CMK (cell line): ENCODE measurements around the gene TMED8.
"Not testable (repeated sequence)": the region's sequence is repeated elsewhere in the genome, so short reads cannot be mapped to it uniquely, and the experiment has no call there.

ENCODE experiments used
- DNase-seq: peaks from one replicate; pipeline ENCODE4 v3.0.0-alpha.2; 2010; ENCODE audit warnings: low read depth

The TMED8 gene

GRCh38 chr14:77364146-77364545, 12.7 kb downstream of the TMED8 start:
- no peak for DNase-seq

DNA sequence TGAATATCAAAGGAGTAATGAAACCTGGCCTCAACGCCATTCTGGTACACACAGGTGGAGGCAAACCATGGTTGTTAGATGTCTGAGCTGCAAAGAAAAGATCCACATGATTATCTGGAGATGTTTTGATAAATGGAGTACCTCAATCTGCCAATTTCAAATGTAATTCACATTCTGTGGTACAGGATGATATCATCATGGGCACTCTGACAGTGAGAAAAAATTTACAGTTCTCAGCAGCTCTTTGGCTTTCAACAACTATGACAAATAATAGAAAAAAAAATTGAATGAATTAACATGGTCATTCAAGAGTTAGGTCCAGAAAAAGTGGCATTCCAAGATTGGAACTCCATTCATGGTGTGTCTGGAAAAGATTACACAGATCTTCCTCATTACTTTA, 17.3 kb downstream of the TMED8 start:
- no peak for DNase-seq

DNA sequence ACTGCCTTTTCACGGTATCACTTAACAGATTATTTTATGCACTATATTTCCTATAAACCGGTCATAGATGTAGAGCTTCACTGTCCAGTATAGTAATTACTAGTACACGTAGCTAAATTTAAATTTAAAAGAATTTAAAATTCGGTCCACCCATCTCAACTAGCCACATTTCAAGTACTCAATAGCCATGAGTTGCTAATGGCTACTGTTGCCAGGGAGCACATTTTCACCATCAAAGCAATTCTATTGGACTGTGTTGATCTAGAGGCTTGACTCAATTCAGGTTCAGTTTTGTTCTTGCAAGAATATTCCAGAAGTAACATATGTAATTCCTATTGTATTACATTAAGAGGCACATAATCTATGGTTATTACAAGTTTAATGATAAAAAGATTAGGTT, 20.0 kb downstream of the TMED8 start:
- no peak for DNase-seq

- no peak for DNase-seq
Observed at GRCh38 chr14:77355811-77356210, 21.1 kb downstream of the TMED8 start.

- DNase-seq: no peak
Observed at GRCh38 chr14:77353469-77354141, 23.3 kb downstream of the TMED8 start.

DNA sequence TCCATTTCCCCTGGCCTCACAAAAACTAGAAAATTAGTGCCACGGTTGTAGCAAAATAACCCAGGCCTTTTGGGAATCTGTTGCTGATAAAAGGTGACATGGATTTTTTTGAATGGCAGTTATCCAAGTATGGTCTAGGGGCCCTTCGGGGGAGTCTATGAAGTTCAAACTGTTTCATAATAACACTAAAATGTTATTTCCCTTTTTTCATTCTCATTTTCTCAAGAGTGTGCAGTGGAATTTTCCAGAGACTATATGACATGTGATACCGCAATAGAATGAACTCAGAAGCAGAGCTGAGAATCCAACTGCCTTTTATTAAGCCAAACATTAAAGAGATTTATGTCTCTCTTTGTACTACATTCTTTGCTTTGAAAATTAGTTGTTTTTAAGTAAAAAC, 29.1 kb downstream of the TMED8 start:
- DNase-seq: no peak

DNA sequence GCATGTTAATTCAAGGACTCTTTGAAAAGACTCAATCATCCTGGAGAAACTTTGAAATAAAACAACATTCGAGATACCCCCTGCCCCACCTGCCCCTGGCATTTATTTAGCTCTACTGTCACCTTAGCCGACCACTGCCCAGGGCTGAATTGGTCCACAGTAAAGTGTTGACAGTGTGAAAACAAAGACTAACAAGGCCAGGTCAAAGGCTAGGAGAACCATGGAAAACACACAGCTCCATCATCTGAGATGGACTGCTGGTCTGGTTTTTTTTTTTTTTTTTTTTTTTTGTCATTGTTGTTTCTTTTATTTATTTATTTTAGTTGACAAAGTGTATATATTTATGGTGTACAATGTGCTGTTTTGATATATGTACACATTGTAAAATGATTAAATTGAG, 30.4 kb downstream of the TMED8 start:
- DNase-seq: no peak

GRCh38 chr14:77344377-77344996, 32.4 kb downstream of the TMED8 start:
- DNase-seq: no peak

DNA sequence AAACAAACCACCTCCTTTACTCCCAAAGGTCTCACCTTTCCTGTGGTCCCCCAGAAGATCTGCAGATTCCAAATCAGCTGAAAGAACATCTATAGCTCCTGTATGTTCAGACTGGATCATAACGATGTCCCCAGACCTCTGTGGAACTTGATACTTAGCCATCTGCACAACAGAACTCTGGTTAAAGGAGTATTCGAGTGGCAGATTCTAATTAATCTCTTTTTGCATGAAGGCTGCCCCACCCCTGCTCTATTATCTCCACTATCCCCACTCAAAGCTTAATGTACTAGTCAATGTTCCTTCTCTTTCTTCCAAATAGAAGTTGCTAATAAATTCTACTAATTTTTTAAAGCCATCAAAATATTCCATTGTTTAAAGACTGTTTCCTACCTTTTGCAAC, 33.2 kb downstream of the TMED8 start:
- DNase-seq: no peak

DNA sequence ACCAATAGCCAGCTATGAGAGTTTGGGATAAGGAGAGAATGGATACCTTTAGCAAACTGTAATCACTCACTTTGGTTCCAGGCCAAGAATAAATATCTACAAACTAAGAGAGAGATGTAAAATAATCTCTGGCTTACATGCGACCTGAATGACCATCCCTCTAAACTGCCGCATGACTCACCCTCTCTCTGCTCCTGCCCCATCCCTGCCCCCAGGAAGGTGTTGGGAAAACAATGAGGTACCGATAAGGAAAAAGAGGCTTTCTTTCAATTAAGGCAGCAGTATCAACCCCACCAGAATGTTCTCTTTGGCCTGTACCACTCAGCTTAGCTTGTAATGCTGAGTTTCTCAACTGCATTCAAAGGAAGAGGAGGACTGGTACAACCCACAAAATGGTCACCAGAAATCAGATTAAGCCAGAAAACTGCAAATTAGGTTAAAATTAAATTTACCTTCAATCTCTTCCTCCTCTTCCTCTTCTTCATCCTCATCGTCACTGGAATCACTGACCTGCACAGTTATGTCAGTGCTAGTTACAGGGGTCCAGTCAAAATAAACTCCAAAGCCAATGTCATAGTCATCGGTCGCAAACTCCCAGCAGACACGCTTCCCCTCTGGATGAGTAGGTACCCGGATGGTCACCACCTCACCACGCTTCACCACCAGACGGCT, 34.0 kb downstream of the TMED8 start:
- DNase-seq: no peak

DNA sequence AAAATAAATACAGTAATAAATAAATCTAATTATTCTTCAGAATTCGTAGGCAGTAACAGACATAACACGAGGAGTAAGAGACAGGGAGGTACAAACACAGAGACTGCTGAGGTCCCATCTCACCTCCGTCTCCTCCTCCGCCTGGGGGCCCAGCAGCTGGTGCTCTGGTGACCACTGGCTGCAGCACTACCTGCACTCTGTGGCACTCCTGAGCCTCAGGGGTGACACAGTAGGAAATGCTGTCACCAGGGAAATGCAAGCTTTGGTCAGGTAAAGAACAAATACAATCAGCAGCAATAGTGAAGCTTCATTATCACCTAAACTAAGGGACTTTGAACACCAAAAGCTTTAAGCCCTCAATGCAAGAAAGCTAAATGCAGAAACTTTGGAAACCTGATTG, 36.5 kb downstream of the TMED8 start:
- DNase-seq: no peak

GRCh38 chr14:77339407-77339806, 37.5 kb downstream of the TMED8 start:
- DNase-seq: no peak

DNA sequence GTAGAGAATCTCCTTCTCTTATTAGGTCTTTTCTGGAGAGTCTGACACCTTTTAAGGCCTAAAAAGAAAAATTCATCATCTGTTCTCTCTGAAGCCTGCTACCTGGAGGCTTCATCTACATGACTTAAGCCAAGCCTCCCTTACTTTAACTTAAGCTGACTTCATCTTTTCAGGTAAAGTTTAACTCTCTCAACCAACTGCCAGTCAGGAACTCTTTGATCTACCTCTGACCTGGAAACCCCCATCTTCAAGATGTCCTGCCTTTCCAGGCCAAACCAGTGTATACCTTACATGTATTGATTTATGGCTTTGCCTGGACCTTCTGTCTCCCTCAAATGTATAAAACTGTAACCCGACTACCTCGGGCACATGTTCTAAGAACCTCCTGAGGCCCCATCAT, 38.6 kb downstream of the TMED8 start:
- DNase-seq: no peak

DNA sequence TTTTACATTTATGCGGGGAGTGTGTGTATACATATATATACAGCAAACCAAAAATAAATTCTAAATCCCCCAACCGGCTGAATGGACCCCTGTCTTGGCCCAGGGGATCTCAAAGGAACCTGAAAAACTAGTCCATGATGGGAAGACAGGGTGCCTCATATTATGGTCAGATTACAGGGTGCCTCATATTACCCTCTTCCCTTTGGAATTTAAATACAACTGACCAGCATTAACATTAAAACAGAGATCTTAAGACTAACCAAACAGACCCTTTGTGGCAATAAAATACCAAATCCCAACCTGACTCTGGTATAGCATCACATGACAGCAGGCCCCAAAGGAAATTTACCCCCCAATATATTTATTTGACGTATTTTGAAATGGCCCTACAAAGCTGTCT, 39.0 kb downstream of the TMED8 start:
- no peak for DNase-seq

- not testable (repeated sequence) for DNase-seq
Observed at GRCh38 chr14:77337255-77337654, 39.6 kb downstream of the TMED8 start.

DNA sequence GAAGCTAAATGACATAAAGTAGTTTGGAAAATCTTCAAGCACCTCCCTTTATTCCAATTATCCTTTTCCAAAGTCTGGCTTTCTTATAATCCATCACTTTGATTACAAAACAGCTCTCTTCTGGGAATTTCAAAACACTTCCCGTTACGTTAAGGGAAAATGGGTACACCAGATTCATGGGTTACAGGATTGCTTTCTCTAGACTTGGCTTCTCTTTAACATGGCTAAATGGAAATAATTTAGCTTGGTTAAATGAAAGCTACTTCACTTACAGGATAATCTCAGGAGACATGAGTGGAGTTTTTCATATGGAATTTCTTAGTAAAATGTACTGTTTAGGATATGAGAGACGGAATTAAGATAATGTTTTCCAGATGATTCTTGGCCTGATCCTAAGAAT, 41.3 kb downstream of the TMED8 start:
- no peak for DNase-seq

DNA sequence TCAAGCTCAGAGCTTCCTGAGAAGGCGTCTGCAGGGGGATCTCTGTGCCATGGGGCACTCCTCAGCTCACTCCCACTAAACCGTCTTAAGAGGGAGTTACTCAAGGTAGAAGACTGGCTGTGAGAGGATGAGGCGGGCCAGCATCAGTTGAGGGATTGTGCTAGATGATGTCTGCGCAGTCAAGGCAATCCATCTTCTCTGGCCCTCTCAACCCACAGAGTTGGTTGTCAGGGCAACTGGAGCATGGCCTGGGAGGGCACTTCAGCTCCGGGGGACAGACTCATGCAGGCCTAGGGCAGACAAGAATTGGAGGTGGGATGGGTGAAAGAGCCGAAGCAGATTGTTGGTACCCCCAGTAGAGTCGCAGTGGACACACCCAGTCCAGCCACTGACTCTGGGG, 47.0 kb downstream of the TMED8 start:
- DNase-seq: no peak

DNA sequence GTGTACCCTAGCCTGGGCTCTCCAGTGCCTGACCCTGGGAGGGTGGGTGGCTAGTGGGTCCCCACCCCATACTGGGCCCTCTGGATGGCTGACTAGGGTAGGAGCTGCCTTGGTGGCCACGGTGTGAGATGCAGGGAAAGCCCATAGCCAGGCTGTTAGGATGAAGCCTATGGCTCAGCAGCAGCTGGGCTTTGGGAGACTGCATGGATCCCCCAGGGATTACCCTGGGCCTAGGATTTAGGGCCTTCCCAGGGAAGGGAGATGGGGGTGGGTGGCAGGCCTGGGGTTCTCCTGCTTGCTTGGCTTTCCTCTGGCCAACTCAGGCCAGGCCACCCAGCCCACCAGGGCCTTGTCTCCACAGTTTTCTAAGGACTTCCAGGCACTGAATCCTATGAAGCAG, 49.8 kb downstream of the TMED8 start:
- no peak for DNase-seq

DNA sequence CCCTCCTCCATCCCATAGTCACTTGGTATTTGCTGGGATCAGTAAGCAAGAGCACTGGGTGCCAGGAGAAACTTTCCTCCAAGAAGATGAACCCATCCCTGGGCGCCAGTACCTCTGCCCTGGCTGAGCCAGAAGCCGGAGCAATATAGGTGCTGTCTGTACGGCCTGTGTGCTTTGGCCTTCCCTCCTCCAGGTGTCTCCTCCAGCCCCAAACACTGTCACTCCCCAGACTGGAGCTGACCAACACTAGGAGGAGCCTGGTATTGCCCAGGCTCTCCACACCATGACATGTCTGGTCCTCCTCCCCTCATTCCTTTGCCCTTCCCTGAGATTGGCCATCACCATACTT, 51.2 kb downstream of the TMED8 start:
- DNase-seq: no peak

DNA sequence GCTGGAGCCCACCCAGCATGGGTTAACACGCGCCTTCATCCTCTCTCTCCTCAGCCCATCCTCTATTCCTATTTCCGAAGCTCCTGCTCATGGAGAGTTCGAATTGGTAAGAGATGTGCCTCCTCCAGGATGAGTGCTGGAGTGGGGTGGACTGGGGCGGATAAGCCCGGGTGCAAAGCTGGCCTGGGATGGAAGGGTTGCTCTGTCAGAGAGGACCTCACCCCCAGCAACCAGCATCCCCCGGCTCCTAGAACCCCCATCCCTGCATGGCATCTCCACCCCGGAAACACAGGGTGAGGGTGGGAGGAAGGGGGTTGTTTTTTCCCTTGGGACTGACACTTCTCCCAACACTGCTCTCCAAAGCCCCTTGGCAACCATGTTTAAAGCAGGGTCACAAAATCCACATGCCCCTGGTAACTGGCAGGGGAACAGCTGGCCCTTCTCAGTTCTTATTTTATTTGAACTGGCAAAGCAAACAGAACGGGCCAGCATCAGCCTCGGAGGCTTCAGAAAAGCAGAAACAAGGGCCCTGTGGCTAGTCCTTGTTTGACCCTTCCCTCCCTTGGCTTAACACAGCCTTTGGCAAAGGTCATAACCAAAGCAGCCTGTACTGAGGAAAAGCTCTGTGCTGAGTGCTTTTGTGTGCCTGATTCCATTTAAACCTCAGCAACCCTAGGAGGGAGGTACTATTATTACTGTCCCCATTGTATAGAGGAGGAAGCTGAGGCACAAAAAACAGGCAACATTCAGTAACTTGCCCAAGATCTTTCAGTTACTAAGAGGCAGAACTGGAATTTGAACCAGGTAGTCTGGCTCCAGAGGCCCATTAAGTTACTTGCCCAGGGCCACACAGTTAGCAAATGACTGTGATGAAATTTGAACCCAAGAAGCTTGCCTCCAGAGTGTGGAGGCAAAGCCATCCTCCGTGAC, 51.8 kb downstream of the TMED8 start:
- DNase-seq: no peak

- no peak for DNase-seq
Observed at GRCh38 chr14:77324289-77324688, 52.6 kb downstream of the TMED8 start.

DNA sequence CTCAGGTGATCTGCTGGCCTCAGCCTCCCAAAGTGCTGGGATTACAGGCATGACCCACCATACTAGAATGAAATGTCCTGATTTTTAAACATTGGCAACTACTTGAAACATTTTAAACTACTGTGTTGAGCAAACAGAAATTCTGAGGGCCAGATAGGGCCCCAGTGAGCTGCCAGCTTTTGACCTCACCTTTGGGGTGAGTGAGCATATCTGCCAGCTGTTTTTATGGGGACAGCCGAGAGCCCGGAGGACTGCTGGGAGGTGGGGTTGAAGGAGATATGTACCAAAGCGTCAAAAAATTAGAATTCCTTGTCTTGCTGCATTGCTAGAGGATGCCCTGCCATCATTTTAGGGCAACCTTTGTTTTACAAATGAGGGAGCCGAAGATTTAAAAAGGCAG, 53.3 kb downstream of the TMED8 start:
- no peak for DNase-seq

DNA sequence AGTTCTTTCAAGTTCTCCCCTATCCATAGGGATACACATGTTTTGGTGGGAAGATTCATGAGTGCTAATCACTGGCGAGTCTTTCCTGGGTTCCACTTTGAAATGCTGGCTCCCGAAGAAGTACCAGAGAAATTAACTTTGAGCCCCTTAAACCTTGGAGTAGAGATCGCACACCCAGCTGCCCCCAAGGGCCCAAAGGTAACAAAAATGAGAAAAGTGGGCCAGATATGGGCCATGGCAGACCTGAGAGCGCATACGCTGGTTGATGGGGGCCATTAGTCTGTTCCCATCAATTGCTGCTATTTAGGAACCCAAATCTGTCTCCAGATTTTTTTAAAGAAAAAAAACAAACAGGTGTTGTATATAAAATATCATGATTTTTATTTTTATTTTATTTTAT, 53.9 kb downstream of the TMED8 start:
- DNase-seq: no peak
